CD4-positive, alpha-beta T cell treated with Interleukin-4 for 1 hour (primary cell): ENCODE results near the gene LRCH4.

Experiments
- DNase-seq, 2 donors: peaks; one replicate each; pipeline ENCODE4 v3.0.0-alpha.2; 2020 to 2022

Gene LRCH4

DNA sequence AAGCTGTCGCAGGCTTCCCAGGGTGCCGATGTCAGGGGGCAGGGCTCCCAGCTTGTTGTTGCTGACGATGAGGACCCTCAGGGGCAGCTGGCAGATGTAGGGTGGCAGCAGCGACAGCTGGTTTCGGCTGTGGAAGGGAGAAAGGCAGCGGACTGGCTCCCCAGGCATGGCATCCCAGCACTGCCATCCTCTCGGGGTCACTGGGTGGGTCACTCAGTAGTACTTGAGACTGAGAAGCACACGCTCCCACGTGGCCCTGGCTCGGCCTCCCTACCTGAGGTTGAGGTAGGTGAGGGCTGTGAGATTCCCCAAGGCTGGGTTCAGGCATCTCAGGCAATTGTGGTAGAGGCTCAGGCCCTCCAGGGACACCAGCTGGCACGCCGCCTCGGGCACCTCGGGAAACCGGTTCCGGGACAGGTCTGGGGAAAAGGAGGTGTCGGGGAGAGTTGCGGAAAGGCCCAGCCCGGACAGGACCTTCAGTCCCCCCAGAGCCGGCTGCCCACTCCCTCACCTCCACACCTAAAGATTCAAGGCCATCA is 3.8 kb downstream of the LRCH4 start:
- DNase-seq = no peak

DNA sequence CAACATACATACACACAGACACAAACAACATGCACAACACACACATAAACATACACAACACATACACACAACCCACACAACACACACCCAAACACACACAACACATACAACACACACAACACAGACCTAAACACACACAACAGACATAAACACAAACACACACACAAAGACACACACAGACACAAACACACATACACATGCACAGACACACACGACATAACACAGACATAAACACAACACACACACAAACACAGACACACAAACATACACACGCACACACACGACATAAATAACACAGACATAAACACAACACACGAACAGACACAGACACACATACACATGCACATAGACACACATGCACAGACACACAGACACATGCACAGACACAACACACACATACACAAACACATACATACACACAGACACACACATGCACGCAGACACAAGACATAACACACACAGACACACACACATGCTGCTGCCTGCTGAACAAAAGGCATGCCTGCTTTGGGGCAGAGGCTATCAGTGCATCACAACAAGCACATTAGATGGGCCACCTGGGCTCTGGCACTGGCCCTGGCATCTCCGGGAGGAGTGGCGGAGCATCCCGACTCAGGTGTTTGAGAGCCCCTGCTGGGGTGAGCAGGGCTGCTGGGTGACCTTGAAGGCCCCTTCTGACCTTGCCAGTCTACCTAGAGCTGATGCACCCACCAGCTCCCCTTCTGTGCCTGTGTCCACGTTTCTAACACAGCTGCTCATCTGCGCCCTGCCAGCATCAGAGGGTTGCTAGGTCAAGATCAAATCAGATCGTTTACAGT is 5.3 kb downstream of the LRCH4 start:
- DNase-seq = no peak

DNA sequence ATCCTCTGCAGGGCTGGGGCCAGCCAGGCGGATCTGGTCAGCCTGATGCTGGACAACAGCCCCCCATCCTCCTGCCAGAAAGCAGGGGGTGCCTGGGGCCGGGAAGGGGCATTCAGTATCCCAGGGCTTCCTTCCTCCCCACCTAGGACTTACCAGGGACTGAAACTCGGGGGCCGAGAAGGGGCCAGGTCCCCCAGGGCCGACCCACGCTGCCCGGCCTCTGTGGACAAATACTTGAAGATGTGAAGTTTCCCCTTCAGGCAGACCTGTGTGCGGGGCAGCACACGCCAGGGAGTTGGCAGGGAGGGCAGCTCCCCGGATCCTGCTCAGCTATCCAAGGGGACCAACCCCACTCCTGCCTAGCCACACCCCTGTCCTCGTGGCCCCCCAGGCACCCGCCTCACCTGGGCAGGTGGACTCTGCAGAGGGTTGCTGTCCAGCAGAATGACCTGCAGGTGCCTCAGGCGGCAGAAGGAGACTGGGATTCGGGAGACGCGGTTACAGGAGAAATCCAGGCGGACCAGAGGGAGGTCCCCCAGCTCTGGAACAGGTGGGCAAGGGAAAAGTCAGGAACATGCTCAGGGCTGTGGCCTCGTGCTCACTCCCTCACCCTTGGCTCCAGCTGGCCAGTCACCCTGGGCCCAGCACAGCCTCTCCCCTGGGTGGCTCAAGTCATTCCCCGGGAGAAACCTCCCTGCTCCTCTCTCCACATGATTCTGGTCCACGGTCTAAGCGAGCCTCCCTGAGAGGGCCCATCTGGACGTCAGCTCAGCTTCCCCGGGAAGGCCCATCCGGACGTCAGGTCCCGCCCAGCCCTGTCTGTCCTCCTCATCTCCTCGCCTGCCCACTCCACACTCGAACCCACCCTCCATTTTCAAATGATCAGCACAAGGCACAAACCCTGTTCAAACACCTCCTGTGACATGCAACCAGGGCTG is 7.4 kb downstream of the LRCH4 start:
- DNase-seq = no peak

DNA sequence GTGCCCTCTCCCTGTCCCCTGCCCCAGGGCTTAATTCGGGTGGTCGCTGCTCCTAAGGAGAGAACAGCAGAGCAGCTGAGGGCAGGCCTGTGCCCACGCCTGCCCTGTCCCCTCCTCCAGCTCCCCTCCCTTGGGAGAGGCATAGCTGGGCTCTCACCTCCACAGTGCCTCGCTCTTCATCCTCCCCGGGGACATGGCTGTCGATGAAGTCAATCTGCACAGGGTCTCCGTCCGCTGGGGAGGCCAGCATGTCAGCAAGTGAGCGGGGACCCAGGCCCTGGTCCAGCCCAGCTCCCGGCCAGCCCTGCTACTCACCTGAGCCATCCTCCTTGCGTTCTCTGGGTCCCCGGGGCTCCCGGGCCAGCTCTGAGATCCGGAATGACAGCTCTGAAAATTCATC is 8.4 kb downstream of the LRCH4 start:
- DNase-seq = no peak

DNA sequence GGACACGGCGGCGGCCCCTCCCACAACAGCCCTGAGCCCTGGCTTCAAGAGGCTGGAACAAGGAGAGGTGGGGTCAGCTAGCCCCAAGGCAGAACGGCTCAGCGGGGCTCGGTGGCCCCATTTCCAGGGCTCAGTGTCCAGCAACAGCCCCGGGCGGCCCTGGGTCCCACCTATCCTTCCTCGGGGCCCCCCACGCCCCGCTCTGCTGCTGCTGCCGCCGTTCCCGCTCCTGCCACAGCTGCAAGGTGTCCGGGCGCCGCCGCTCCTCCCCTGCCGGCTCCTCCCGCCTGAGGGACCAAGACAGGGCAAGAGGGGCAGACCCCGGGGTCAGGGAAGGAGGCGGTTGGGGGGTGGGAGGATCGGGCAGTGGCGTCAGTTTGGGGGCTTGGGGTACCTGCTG is 8.8 kb downstream of the LRCH4 start:
- no peak for DNase-seq

DNA sequence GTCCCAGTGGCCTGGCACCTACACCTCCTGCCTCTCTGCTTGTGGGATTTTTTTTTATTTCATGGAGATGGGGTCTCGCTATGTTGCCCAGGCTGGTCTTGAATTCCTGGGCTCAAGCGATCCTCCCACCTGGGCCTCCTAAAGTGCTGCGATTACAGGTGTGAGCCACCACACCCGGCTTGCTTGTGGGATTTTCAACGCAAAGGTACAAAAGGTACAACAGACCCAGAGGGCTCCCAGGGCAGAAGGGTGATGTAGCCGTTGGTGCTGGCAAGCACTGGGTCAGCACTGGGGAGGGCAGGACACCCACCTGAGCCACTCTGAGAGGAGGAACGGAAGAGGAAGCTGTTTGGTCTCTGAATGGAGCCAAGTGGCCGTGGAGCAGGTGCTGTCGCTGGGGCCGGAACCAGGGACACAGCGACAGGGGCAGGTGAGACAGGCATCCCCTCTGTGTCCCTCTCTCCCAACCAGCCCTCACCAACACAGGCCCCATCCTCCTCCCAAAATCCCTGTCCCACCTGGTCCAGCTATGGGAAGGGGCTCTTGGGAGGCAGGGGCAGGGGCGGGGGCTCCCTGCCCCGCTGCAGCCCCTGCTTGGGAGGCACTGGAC is 9.4 kb downstream of the LRCH4 start:
- DNase-seq = no peak

DNA sequence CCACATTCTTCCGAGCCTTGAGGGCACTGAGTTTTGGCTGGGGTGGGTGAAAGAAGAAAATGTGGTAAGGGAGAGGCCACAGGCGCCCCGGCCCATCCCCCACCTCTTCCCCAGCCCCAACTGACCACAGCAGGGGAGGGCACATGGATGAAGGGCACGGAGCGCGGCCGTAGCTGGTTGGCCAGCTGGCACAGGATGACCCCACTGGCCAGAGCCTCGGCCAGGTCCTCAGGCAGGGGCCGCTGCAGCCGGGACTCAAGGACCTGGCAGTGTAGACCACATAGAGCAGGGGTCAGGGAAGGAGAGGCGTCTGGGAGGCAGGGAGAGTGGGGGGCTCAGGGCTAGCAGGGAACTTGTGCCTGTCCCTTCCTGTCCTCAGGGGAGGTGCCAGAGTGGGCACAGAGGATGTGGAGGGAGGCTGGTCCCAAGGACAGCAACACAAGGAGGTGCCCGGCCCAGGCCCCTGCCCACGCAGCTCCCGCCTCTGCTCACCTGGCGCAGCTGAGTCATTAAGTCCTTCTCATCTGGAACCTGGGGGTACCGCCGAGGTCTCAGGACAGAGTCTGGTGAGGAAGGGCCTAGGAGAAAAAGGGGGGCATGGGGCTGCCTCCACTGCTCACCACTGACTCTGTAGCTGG is 10.1 kb downstream of the LRCH4 start:
- DNase-seq = no peak

DNA sequence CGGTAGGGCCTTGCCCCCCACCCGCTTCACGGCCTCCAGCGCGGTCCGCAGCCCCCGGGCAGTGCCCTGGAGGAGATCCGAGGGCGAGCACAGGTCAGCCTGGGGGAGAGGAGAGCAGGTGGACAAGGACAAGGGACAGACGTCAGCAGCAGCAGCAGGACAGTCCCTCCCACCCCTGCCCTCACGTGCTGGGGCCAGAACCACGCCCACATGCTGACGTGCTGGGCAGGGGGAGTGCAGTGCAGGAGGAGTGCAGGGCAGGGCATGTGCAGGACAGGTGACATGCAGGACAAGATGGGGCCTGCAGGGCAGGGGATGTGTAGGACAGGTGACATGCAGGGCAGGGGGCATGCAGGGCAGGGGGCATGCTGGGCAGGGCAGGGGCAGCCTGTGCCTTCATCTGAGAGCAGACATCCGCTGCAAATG is 10.7 kb downstream of the LRCH4 start:
- DNase-seq = no peak

DNA sequence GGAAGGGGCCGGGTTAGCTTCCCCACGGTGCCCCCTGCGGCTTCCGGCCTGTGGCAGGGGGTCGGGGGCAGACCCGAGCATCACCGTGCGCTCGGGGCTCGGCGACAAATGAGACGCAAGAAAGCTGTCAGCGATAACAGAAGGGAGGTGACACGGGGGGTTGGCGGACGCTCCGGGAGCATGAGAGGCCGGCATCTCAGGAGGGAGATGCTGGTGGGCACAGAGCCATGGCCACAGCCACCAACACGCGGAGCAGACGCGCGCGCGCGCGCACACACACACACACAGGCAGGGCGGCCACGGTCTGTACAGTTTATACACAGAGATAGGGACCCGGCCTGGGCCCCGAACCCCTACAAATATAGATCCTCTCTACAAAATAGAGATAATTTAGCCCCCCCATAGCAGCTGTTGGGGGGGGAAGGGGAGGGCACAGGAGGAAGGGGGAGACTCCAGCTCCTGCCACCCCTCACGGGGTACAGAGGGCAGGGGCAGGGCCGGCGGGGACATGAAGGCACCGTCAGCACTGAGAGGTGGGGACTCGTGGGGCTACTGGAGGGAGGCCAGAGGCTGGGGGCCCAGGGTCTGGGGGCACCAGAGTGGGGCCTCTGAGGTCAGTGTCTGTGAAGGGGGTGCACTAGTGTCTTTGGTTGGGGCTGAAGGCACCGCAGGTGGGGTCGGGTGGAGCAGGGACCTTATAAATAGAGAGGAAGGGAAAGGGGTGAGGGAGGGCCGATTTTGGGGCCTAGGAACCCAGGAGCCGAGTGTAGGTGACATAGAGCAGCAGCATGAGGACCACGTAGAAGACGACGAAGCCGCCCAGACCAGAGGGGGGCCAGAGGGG is 11.3 kb downstream of the LRCH4 start:
- DNase-seq = no peak

DNA sequence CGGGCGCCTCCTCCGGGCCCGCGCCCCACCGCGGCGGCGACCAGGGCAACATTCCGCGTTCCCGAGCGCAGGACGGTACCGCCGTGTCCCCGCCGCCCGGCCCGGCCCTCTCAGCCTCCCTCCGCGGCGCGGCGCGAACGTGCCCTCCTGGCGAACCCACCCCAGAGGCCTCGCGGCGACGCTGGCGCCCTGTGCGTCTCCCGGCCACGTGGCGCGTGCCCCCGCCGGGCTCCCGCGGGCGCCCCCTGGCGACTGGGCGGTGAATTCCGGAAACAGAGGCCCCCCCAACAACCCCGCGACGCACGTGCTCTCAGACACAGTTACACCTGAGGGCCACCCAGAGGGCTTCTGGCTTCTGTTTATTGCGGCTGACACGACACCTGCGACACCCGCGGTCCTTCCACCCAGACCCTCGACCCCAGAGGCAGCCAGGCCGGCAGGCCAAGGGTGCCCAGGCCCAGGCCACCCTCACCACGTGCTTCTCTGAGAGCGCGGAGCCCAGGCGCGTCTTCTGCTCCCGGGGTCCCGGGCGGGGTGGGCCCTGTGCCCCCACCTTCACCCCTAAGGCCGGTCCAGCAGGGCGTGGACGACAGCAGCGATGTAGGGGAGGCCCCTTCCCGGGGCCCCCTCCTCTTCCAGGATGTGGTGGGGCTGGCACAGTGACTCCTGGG is 12.1 kb downstream of the LRCH4 start, which contains the start of gene SAP25:
Gene SAP25 (minus strand): TSS at position 210 of the 671 bp plus-strand sequence. CDS start 158 bp downstream, at position 52.
- no peak for DNase-seq

DNA sequence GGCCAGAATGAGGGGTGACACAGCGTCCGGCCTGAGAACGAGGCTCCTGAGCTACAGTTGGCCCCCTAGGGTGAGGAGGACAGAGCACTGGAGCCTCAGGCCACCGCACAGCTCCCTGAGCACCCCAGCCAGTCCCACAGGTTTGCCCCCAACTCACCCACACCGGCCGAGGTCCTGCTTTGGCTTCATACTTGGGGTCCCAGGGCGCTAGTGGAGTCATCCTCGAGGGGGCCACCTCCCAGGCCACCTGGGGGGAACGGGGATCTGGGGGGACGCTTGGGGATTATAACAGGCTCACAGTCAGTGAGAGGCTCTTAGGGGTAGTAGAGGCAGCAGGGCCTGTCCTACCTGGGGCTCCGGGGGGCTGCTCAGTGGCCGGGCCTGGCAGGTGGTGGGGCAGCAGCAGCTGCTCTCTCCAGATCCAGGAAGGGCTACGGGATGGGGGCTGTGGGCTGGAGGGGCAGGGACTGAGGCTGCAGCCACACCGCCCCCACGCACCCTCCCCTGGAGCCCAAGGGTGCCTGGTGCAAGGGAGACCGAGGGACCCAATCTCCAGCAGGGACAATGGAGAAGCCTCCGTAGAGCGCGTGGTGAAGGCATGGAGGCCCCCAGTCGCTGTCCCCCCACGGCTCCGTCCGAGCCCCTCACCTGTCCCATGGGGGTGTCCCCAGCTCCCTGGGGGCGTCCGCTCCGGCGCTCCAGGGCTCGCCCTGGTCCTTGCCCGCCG is 12.8 kb downstream of the LRCH4 start:
- no peak for DNase-seq

DNA sequence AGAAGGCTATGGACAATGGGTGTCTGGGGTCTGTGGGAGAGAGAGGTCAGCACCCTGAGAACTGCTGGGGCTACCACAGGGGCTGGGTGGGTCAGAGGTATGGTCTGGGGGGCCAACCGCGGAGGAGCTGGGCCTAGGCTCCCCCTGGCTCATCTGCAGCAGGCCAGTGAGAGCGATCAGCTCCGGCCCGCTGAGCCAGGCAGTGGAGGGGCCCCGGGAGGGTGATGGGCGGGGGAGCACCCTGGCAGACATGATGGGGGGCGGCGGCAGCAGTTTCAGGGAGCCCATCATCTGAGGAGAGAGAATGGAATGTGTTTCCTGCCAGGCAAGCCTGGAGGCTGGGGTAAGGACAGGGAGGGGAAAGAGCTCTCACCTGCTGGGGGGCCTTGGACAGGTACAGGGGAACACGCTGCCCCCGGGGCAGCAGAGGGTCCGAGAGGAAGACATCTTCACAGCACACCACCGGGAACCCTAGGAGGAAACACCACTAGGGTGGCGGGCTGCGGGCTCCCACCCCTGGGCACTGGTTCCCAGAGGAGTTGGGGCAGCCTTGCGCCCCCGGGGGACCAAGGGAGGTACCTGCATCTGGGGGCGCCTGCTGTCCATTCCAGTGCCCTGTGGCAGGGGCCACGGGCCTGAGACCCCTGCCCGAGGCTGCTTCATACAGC is 13.5 kb downstream of the LRCH4 start:
- DNase-seq = no peak

DNA sequence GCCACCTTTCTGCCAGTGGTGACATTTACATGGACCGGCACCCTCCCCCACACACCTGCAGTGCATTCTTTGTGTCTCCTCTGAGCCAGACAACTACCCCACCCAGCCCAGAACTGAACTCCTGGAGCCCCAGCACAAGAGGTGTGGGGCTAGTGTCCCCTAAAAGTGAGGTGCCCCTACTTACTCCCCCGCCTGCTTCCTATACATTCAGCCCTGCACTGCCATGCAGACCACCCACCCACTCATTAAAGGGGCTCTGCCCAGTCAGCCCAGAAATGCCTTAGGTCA is 14.2 kb downstream of the LRCH4 start:
- no peak for DNase-seq

DNA sequence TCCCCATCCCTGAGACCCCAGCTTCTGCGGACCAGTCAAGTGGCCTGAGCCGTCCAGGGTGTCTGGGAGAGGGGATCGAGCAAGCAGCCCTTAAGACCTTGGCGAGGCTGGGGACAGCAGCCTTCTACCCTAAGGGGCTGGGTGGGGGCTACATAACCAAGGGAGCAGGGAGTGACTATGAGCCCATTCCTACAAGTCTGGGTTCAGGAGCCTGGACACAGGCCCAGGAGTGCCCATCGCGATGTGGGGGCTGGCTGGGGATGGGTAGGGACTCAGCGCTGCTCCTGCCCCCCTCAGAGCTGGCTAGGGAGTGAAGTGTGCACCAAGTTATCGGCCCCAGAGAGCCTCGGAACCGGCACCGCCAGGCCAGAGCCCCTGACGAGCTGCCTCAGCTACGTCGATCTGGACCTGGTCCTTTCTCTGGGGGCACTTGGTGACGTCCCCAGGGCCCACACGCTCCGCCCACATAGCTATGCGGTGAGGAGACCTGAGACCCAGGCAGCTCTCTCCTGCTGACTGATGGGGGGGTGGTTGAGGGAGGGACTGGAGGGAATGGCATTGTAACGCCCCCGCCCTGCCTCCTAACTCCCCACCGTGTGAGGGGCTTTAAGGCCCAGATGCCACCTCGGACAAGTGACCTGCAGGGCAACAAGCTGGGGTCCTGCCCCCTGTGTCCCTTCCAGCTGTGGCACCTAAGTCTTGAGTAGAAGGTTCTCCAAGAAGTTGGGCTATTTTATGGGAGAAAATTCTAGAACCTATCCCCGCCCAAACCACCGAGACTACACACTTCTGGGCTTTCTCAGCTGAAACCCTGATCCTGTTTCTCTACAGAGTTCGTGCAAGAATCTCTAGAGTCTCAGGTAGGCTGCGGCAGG is 14.7 kb downstream of the LRCH4 start:
- DNase-seq = no peak

DNA sequence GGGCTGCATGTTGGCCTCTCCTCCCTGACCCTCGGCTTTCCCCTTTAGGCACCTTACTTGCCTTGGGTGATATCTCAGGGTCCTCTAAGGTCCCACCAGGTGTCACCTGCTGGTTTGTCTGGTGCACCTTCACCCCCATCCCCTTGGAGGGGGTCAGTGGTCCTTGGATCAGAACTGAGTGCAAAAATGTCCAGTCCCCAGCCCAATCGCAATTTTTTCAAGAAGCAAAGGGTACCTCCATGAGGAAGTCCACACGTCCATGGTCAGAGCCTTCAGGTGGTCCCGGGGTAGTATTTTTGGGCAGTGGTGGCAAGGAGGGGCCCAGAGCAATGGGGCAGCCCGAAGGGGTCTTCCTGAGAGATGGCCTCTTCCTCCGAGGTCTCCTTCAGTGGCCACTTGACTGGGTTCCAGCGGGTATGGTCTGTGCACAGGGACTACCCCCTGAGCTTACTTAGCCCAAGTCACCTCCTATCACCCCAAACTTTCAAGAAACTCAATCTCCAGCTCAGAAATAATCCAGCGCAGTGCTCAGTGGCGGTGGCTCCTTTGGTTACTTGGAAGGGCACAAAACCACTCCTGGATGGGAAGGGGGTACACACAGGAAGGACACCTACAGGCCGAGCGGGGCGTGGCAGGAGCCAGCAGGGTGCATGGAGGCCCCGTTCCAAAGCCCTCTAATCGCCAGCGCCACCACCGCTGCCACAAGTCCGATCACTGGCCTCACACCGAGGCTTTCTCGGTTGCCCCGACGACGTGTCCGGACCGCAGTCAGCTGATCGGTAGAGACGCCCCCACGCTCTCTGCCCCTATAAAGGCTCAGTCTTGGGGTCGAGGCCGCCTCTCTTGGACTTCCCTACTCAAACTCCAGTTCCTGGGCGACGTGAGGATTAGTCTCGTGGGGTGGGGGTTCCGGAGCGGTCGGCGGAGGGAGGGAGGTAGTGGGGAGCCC is 16.8 kb downstream of the LRCH4 start:
- DNase-seq = peak; percentile 49 to 61

DNA sequence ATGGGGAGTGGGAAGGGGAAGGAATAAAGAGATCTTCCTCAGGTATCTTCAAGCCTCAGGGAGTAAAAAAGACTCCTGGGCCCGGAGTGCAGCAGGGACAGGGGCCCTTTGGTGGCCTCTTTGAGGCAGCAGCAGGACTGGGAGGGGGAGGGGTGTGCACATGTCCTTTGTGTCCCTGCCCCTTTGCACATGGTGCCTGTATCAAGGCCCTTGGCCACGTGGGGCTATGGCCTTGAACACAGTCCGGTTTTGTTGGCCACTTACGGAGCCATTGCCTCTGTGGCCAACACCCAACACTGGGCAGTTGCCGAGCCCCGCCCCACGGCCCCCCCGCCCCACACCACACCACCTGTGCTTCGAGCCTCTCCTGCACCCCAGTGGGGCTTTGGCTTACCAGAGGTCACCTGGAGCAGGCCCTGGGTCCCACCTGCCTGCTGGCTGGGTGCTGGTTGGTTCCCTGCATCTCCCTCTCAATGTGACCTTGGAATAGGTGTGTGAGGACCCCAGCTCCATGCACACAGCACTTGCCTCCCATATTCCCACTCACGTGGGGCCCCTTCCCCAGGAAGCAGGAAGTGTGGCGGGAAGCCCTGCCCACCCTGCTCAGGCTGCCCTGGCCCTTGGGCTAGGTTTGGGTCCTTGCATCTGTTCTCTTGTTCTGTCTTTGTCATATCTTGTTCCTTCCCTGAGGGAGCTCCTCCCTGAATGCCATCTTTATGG is 17.6 kb downstream of the LRCH4 start:
- DNase-seq = no peak

DNA sequence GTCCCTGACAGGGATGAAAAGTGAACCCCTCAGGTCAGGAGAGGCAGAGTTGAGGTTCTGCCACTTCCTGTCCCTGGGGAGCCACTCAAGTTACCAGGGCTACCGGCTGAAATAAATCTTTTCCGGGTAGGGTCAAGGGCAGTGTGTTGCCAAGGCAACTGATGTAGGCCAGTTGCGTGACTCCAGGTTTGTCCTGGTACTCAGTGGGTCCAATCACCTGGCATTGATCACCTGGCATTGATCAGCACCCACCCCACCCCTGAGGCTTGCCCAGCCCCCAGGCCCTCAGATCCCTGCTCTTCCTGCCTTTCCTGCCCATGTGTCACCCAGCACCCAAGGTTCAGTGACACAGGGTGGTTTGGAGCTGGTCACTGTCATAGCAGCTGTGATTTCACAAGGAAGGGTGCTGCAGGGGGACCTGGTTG is 18.2 kb downstream of the LRCH4 start:
- no peak for DNase-seq
